Endothelial cell of umbilical vein (primary cell): ENCODE measurements around the gene MTCL1. TPM values are rescaled to one million over a fixed set of nuclear protein-coding genes. Genes with fewer than 3 reads are reported as not detected.

Source experiments
- BruUV-seq: library from RNA; stranded (reverse); fragments of 400-500 nt; replicated peaks from 2 replicates; lab custom pipeline; 2021; lab: Mats Ljungman, UMichigan
- CTCF ChIA-PET: fragments of 300-600, 350-600 bp; sonication (Branson Sonifier 250); formaldehyde crosslinking; loops from one replicate; lab custom pipeline; 2021; ENCODE audit warnings: antibody characterized with exemption, inconsistent platforms; lab: Charles Lee
- POLR2A ChIA-PET: fragments of 300-600, 350-600 bp; sonication (Branson Sonifier 250); formaldehyde crosslinking; loops from one replicate; lab custom pipeline; 2021; ENCODE audit warnings: antibody characterized with exemption, inconsistent platforms; lab: Charles Lee
- DNase-seq: peaks from one replicate; pipeline ENCODE4 v3.0.0-alpha.2; 2011; ENCODE audit warnings: low read depth, low spot score
- FAIRE-seq: peaks from 2 replicates; lab custom pipeline; 2011; peaks lifted over from hg19 to GRCh38; lab: Jason Lieb, UNC
- H2AFZ ChIP-seq: 2 replicates; pipeline ENCODE4 v1.6.0; 2012; ENCODE audit warnings: low read depth, low read length, control low read depth, inconsistent platforms
- H3K27ac ChIP-seq: 2 replicates; pipeline ENCODE4 v1.5.1; 2011; ENCODE audit warnings: low read depth, mild to moderate bottlenecking, control low read depth, low read length, moderate library complexity; ENCODE audit not compliant: insufficient read depth
- H3K27me3 ChIP-seq, 2 experiments: 2 replicates each; pipeline versions ENCODE4 v1.6.0 to v1.6.1; 2011; ENCODE audit warnings: low read length in 2 of 2, mixed read lengths in 1 of 2; ENCODE audit not compliant: control insufficient read depth in 2 of 2, insufficient read depth in 2 of 2
- H3K36me3 ChIP-seq, 2 experiments: 2 replicates in 1 of 2; 3 replicates in 1 of 2; pipeline ENCODE4 v1.5.1; 2011; ENCODE audit warnings: low read length in 2 of 2, mild to moderate bottlenecking in 1 of 2, moderate library complexity in 1 of 2; ENCODE audit not compliant: control insufficient read depth in 2 of 2, insufficient read depth in 2 of 2; ENCODE audit errors: extremely low read depth in 1 of 2
- H3K4me1 ChIP-seq: 3 replicates; pipeline ENCODE4 v1.5.1; 2011; ENCODE audit warnings: mild to moderate bottlenecking, low read length; ENCODE audit not compliant: control insufficient read depth, insufficient read depth; ENCODE audit errors: extremely low read depth
- H3K4me2 ChIP-seq: 2 replicates; pipeline ENCODE4 v1.6.1; 2011; ENCODE audit warnings: low read length, control low read depth, mixed read lengths; ENCODE audit not compliant: insufficient read depth
- H3K4me3 ChIP-seq, 3 experiments: fragments of 200-600 bp in 1 of 3; sonication (generic), shearing (Covaris generic) in 1 of 3; replicated peaks in 1 of 3; 2 replicates each; pipeline ENCODE4 v1.5.1; 2011 to 2016; ENCODE audit warnings: control low read depth in 3 of 3, low read length in 3 of 3, mild to moderate bottlenecking in 2 of 3, inconsistent platforms in 1 of 3, low read depth in 1 of 3, moderate library complexity in 1 of 3; ENCODE audit not compliant: insufficient read depth in 1 of 3
- H3K79me2 ChIP-seq: 2 replicates; pipeline ENCODE4 v1.6.0; 2012; ENCODE audit warnings: low read length, inconsistent platforms; ENCODE audit not compliant: control insufficient read depth, insufficient read depth
- H3K9ac ChIP-seq: replicated peaks from 2 replicates; pipeline ENCODE3; 2011; ENCODE audit warnings: low read length, control low read depth; ENCODE audit not compliant: insufficient read depth; ENCODE audit errors: extremely low read depth
- H3K9me1 ChIP-seq: replicated peaks from 3 replicates; pipeline ENCODE4 v1.6.0; 2011; ENCODE audit warnings: mild to moderate bottlenecking, low read length; ENCODE audit not compliant: control insufficient read depth, insufficient read depth; ENCODE audit errors: extremely low read depth
- H3K9me3 ChIP-seq: replicated peaks from 2 replicates; pipeline ENCODE4 v1.5.1; 2012; ENCODE audit warnings: low read length, inconsistent platforms; ENCODE audit not compliant: control insufficient read depth, insufficient read depth
- H4K20me1 ChIP-seq: replicated peaks from 2 replicates; pipeline ENCODE3; 2011; ENCODE audit warnings: mild to moderate bottlenecking, low read length; ENCODE audit not compliant: control insufficient read depth, insufficient read depth; ENCODE audit errors: extremely low read depth
- EZH2 ChIP-seq: IDR thresholded peaks from 2 replicates; pipeline ENCODE4 v1.6.1; 2012; ENCODE audit warnings: borderline replicate concordance, low read depth, mild to moderate bottlenecking, moderate library complexity, low read length, inconsistent platforms; ENCODE audit not compliant: severe bottlenecking
- FOS ChIP-seq: IDR thresholded peaks from 2 replicates; pipeline ENCODE4 v1.6.1; 2011; ENCODE audit warnings: mild to moderate bottlenecking, low read length, moderate library complexity, borderline replicate concordance; ENCODE audit not compliant: insufficient read depth
- GATA2 ChIP-seq: IDR thresholded peaks from 2 replicates; pipeline ENCODE4 v1.7.0; 2011; ENCODE audit warnings: low read depth, mild to moderate bottlenecking, moderate library complexity, mixed read lengths, low read length; ENCODE audit not compliant: insufficient read length, insufficient read depth
- JUN ChIP-seq: IDR thresholded peaks from 2 replicates; pipeline ENCODE4 v1.6.1; 2011; ENCODE audit warnings: borderline replicate concordance, low read depth; ENCODE audit not compliant: insufficient read length, insufficient read depth
- MYC ChIP-seq: IDR thresholded peaks from one replicate; pipeline ENCODE4 v1.6.1; 2011; ENCODE audit warnings: mild to moderate bottlenecking, low read depth, low read length
- POLR2A ChIP-seq: IDR thresholded peaks from 2 replicates; pipeline ENCODE4 v1.6.1; 2012; ENCODE audit warnings: low read depth, mild to moderate bottlenecking, control low read depth, low read length
- POLR2AphosphoS5 ChIP-seq: IDR thresholded peaks from 2 replicates; pipeline ENCODE4 v1.6.1; 2012; ENCODE audit warnings: low read depth, mild to moderate bottlenecking, control low read depth, low read length, moderate library complexity; ENCODE audit not compliant: insufficient read depth
- dilution Hi-C: fragments of 300-500 bp; cut with MboI; formaldehyde crosslinking; loops from one replicate; pipeline ENCODE4 v1.15.0; 2019; ENCODE audit warnings: low sequenced_read_pairs; ENCODE audit not compliant: extremely low pct_ligation_motif_present
- intact Hi-C: fragments of 100-400 bp; cut with micrococcal nuclease; formaldehyde crosslinking; loops from one replicate; pipeline ENCODE4 v1.10.0; 2022
- polyA plus RNA-seq, 4 experiments: library from polyadenylated mRNA; depleted of rRNA in 3 of 4; stranded (reverse) in 3 of 4; unstranded in 1 of 4; fragments of >200 nt; gene quantifications; 2 replicates each; pipeline versions ENCODE4 v1.2.1 to v1.2.3, GENCODE V29; 2011 to 2012; ENCODE audit warnings: missing spikeins in 1 of 4
- total RNA-seq: library from RNA; stranded (reverse); gene quantifications from 2 replicates; pipeline ENCODE4 v1.2.3, GENCODE V29; 2021
- TF ChIP-seq, protein P1 (sequence below): IDR thresholded peaks from 2 replicates; pipeline ENCODE4 v1.6.1; 2011; ENCODE audit not compliant: insufficient read depth, insufficient read length
- TF ChIP-seq, protein P2 (sequence below), 2 donors: IDR thresholded peaks; 1 replicate in 1 of 2; 2 replicates in 1 of 2; pipeline ENCODE4 v1.5.1; 2011; ENCODE audit warnings: low read length in 2 of 2, mild to moderate bottlenecking in 2 of 2, moderate library complexity in 2 of 2, control low read depth in 1 of 2, inconsistent platforms in 1 of 2, low read depth in 1 of 2; ENCODE audit not compliant: insufficient read depth in 1 of 2; ENCODE audit errors: extremely low read depth in 1 of 2

The MTCL1 gene
- total and polyA plus RNA-seq, 2 donors (not counting 3 experiments of a cell fraction or from before 2014, with no cell fraction given), result 11.9 to 75.7 TPM

DNA sequence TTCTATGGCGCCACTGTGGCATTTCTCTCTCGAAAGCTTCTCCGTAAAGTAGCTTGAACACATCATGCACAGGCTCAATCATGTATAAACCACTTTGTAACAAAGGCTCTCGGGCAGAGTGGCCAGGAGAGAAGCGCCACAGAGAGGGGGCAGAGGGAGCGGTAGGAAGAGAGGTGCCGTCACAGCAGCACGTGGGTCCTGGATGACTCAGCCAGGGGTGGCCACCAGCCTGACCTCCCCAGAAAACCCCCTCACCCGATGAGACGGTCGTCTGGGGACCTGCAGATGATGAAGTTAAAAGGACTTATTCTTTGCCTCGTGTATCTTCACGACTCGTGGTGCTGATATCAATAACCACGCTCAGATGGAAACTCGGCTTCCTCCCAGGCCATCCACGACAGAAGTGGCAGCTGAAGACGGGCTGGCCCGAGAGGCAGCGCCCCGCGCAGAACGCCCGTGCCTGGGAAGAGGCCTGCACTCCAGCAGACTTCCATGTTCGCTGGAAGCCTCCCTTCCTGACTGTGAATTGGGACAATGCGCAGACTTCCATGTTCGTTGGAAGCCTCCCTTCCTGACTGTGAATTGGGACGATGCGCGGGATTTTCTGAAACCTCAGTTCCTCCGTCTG, 46.4 kb upstream of the MTCL1 start:
- Histone ChIP-seq H3K27me3 (no peaks in the 10 kb centered on the region), H3K4me1 (peaks cover 15% of the 10 kb centered on the region), H3K27ac (no peak overlapping the region), H3K9me1 (no peaks in the 10 kb centered on the region), H3K9ac (no peak overlapping the region), H3K4me2 (no peak overlapping the region), H3K79me2 (no peaks in the 10 kb centered on the region), H4K20me1 (no peaks in the 10 kb centered on the region), H3K4me3 (no peak overlapping the region), H3K9me3 (no peaks in the 10 kb centered on the region), H2AFZ (no peak overlapping the region), H3K36me3 (no peaks in the 10 kb centered on the region)
- FAIRE-seq, result no peak
- intact Hi-C loops, result loop anchor here (10.0 kb wide), 2 partner anchors 236 to 396 kb away; no protein-coding TSS in a partner anchor
- BruUV-seq, result no TSS peak
- POLR2A ChIA-PET, result interaction anchor here (0.7 kb wide), 1 partner anchor 536 kb away, joined by 3 read pairs; no protein-coding TSS in a partner anchor
- DNase-seq, result no peak
- dilution Hi-C loops, result no loop called here
- CTCF ChIA-PET, result interaction anchor here (0.5 to 2.7 kb wide), 5 partner anchors 37 to 324 kb away, joined by 3 to 14 read pairs (median 5); no protein-coding TSS in a partner anchor
- TF ChIP-seq GATA2, result no peak
- no peak for TF ChIP-seq JUN
- no peak for TF ChIP-seq POLR2A

DNA sequence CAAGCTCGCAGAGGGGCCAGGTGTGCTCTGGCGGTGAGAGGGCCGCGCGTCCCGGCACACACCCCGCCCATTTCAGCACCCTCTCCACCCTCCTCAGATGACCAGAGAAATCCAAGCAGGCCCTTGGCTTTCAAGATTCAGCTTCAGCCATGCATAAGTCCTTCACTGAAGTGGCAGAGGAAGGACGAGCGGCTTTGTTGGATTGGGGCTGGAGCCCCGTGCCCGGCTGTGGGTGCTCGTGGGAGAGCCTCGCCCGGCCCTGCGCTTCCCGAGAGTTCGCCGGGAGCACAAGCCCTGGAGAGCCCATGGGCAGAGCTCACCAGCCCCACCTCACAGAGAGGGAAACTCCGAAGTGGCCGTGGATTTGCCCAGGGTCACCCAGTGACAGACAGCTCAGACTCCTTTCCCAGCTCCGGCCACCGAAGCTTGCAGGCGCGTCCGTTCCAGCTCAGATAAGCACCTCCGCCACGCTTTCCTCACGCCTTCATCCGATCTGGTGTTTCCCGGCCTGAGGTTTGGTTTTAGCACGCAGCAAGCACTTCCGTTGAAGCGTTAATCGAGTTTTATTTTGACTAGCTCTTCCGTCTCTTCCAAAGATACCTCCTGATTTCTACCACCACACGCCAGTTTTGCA, 45.6 kb upstream of the MTCL1 start:
- H3K79me2 ChIP-seq, result no peaks in the 10 kb centered on the region
- dilution Hi-C loops (no loop called here), intact Hi-C loops (loop anchor here (10.0 kb wide), 2 partner anchors 235 to 395 kb away; no protein-coding TSS in a partner anchor)
- no TSS peak for BruUV-seq
- H3K9me1 ChIP-seq, result no peaks in the 10 kb centered on the region
- no peaks in the 10 kb centered on the region for H3K36me3 ChIP-seq
- TF ChIP-seq, protein P1, sequence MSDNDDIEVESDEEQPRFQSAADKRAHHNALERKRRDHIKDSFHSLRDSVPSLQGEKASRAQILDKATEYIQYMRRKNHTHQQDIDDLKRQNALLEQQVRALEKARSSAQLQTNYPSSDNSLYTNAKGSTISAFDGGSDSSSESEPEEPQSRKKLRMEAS, result no peak
- TF ChIP-seq EZH2 (no peak), JUN (no peak), GATA2 (no peak), POLR2AphosphoS5 (no peak), MYC (no peak), POLR2A (no peak), FOS (no peak)
- TF ChIP-seq, protein P2, sequence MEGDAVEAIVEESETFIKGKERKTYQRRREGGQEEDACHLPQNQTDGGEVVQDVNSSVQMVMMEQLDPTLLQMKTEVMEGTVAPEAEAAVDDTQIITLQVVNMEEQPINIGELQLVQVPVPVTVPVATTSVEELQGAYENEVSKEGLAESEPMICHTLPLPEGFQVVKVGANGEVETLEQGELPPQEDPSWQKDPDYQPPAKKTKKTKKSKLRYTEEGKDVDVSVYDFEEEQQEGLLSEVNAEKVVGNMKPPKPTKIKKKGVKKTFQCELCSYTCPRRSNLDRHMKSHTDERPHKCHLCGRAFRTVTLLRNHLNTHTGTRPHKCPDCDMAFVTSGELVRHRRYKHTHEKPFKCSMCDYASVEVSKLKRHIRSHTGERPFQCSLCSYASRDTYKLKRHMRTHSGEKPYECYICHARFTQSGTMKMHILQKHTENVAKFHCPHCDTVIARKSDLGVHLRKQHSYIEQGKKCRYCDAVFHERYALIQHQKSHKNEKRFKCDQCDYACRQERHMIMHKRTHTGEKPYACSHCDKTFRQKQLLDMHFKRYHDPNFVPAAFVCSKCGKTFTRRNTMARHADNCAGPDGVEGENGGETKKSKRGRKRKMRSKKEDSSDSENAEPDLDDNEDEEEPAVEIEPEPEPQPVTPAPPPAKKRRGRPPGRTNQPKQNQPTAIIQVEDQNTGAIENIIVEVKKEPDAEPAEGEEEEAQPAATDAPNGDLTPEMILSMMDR (IDR thresholded peaks at IDR 0.05; ENCODE audit: extremely low read depth in 1 of 2, insufficient read depth in 1 of 2, low read depth in 1 of 2, low read length in 2 of 2), result no peak
- H3K9ac ChIP-seq, result no peak overlapping the region
- no peak overlapping the region for H3K27ac ChIP-seq
- no peaks in the 10 kb centered on the region for H4K20me1 ChIP-seq
- no peak overlapping the region for H3K4me3 ChIP-seq
- POLR2A ChIA-PET, result no interaction called here
- CTCF ChIA-PET, result interaction anchor here (0.9 to 3.5 kb wide), 6 partner anchors 16 to 328 kb away, joined by 3 to 18 read pairs (median 8); no protein-coding TSS in a partner anchor
- H3K4me2 ChIP-seq, result no peak overlapping the region
- DNase-seq (no peak), FAIRE-seq (no peak)
- no peaks in the 10 kb centered on the region for H3K9me3 ChIP-seq
- H3K4me1 ChIP-seq, result peaks cover 15% of the 10 kb centered on the region
- H3K27me3 ChIP-seq, result no peaks in the 10 kb centered on the region
- H2AFZ ChIP-seq, result no peak overlapping the region
